Left kidney (tissue), 2 donors: ENCODE data around the gene ACAD9. TPM values are rescaled to one million over a fixed set of nuclear protein-coding genes. Genes with fewer than 3 reads are reported as not detected.
A peak's percentile ranks its signal among the peaks of the same experiment; 100 is the strongest.

ENCODE experiments used
- DNase-seq: peaks from one replicate; pipeline ENCODE4 v3.0.0-alpha.2; 2013
- polyA plus RNA-seq: library from polyadenylated mRNA; unstranded; fragments of 120-200 nt; gene quantifications from one replicate; pipeline ENCODE4 v1.2.1, GENCODE V29; 2013; ENCODE audit not compliant: insufficient read length

The ACAD9 gene
- polyA plus RNA-seq, 1 donor: 50.7 TPM

DNA sequence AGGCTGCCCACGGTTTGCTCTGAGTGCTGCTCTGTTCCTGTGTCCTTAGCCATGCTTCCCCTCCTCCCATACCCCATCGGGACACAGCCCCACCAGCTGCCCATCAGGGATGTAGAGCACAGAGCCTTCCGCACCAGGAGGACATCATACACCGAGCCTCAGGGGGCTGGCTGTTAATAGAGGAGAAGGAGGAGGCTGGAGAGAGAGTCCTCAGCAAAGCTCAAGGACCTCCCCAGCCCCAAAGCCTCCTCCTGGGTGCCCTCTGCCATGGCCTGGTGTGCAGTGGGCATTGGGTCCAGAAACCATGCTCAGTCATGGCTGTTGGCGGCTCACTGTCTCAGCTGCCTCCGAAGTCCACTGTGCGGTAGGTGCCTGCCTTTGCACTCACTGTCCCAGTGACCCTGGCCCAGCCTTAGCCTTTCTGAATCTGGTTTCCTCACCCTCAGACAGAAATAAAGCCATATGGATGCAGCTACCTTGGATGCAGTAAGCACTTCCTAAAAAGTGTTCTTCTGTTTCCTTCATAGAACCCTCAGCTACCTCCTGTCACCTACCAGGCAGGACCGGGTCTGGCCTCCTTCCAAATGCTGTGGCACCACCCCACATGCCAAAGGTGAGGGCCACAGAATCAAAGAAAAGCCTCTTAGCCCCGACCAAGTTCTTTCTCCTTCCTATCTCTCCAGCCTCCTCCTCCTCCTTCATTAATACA, 53.9 kb downstream of the ACAD9 start:
- no peak for DNase-seq

DNA sequence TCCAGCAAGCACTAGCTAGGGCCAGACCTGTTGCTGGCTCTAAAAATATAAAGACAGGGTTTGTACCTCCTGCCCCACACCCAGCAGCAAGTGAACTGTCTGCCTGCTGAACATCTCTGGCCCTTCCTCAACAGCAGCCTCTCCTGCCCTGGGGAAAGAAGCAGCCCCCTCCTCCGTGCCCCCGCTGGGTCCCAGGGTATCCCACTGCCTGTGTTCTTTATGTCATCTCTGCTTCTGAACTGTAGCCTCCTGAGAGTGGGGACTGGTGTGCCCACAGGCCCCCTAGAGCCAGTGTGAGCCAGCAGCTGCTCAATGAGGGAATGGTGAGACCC, 54.5 kb downstream of the ACAD9 start:
- DNase-seq: no peak

DNA sequence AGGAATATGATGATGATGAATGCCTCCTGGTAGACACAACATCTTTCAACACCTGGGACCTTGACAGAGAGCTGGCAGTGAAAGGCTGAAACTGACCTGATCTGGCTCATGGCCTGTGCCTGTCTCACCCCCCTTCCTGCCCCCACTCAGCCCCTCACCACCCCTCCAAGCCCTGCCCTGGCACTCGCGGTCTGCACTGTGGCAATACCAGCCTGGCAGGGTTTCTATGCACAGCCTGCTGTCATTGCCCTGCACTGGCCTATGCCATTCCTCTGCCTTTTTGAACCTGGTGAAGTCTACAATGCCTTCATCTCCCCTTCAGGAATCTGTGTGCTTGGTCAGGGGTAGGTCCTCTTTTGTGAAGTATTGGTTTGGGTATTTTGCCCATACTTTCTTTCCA, 56.5 kb downstream of the ACAD9 start:
- no peak for DNase-seq

- DNase-seq: no peak
Measured at GRCh38 chr3:128936341-128936740, 56.9 kb downstream of the ACAD9 start.

GRCh38 chr3:128940252-128940651, 60.8 kb downstream of the ACAD9 start:
- no peak for DNase-seq

DNA sequence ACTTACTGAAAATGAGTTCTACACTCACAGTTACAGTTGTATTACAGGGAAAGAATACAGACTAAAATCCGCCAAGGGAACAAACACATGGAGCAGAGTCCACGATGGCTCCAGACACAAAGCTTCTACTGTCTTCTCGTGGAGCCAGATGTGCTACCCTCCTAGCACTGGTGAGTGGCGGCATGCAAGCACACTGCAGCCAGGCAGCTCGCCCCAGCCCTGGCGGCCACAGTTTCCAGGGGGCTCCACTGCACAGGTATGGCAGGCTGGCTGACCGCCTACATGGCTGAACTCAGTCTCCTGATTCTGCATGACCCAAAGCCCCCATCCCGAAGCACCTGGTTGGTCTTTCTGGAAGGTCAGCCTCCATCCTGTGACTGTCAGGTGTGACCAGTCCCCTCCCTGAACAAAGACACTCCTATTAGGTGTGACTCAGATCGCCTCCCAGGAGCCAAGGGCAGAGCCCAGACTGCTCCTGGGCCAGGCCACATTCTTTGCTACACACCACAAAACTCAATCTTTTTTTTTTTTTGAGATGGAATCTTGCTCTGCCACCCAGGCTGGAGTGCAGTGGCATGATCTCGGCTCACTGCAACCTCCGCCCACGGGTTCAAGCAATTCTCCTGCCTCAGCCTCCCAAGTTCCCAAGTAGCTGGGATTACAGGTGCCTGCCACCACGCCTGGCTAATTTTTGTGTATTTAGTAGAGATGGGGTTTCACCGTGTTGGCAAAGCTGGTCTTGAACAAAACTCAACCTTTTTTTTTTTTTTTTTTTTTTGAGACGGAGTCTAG, 62.9 kb downstream of the ACAD9 start:
- DNase-seq: no peak

DNA sequence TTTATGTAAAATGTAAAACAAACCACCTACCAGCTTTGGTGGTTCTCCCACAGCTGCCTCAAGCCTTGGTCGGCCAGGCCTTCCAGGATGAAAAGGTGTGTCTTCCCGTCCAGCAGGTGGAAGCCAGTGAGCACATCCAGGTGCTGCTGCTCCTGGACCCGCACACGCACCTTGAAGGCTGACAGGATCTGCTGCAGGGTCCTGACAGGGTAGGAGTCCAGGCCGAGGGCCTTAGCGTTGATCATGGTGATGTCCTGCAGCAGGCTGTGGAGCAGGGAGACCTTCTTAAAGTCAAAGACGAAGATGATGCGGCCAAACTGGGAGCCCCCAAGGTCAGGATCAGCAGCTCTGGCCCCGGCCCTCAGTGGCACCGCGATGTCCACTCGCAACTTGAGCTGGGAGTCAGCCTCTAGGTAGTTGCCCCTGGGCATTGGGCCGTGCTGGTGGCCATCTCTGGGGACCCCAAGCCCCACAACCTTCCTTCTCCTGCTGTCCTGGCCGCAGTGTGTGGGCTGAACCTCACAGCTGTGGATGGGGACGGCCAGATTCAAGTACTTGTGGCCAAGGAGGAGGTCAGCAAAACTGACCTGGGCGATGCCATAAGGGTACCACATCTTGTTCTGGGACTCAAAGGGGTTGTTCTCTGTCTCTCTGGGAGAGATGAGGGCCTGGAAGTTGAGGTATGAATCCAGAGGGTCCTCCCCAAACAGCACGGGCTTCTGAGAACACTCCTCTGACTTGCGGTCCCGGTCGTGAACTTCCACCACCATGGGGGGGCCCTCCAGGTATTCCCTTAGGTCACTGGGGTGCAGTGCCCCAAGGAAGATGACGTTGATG, 65.8 kb downstream of the ACAD9 start:
- no peak for DNase-seq

- DNase-seq: no peak
Measured at GRCh38 chr3:128945878-128946175, 66.4 kb downstream of the ACAD9 start.

DNA sequence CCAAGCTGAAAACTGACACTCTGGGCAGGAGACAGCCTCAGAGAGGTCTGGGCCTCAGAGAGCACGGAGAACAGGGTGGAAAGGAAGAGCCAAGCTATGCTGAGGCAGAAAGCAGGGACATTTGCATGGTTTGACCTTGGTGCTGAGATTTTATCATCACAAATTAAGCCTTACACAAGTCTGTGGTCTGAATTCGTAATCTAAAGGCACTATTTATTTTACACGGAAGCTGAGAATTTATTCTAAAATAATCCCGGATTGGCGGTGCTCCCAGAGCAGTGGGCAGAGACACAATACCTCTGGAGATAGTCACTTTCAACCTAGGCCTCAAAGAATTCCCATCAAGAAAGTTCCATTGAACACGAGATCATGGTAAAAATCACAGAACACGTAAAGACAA, 67.0 kb downstream of the ACAD9 start:
- DNase-seq: no peak

DNA sequence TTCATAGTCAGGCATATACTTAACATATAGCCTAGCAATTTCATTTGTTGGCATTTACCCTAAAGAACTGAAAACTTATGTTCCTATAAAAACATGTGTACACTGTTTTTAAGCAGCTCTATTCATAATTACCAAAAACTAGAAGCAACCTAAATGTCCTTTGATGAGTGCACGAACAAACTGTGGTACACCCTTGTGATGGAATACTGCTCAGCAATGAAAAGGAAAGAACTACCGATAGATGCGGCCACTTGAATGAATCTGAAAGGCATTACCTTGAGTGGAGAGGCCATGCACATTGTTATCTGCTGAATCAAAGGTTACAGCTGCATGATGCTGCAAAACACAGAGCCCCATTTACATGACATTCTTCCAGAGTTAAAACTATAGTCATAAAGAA, 69.7 kb downstream of the ACAD9 start:
- no peak for DNase-seq

GRCh38 chr3:128950223-128950938, 71.0 kb downstream of the ACAD9 start:
- peak; percentile 39 for DNase-seq

- DNase-seq: no peak
Measured at GRCh38 chr3:128956440-128956839, 77.0 kb downstream of the ACAD9 start.

Other genes with a start within 250 kb of the ACAD9 start
- 203 TPM for gene RPN1, start 228.8 kb upstream of the ACAD9 start, polyA plus RNA-seq
- 262 TPM for gene RAB7A, start 153.4 kb upstream of the ACAD9 start, polyA plus RNA-seq
- gene CFAP92, start 114.5 kb downstream of the ACAD9 start, polyA plus RNA-seq: 1.7 TPM
- gene EFCC1, start 121.7 kb downstream of the ACAD9 start, polyA plus RNA-seq: 1.7 TPM
- 0.47 TPM for gene GP9, start 181.2 kb downstream of the ACAD9 start, polyA plus RNA-seq
- 4.0 TPM for gene RAB43, start 242.2 kb downstream of the ACAD9 start, polyA plus RNA-seq